Mesenchymal stem cell (in vitro differentiated cells and primary cell): ENCODE results near the gene C18orf63.
"Not testable (repeated sequence)": the region's sequence is repeated elsewhere in the genome, so short reads cannot be mapped to it uniquely, and the experiment has no call there.

Experiments
- DNase-seq: peaks from one replicate; pipeline ENCODE4 v3.0.0-alpha.2; 2013
- H2AFZ ChIP-seq: one replicate; pipeline ENCODE4 v1.6.1; 2013; ENCODE audit warnings: low read depth, mild to moderate bottlenecking, control low read depth, inconsistent platforms, low read length, moderate library complexity
- H2AK5ac ChIP-seq: 2 replicates; pipeline ENCODE4 v1.6.1; 2013; ENCODE audit warnings: low read length, moderate library complexity, mild to moderate bottlenecking, inconsistent platforms; ENCODE audit not compliant: severe bottlenecking
- H2BK120ac ChIP-seq: one replicate; pipeline ENCODE4 v1.6.1; 2013; ENCODE audit warnings: low read depth, mild to moderate bottlenecking, inconsistent platforms, low read length, moderate library complexity
- H2BK12ac ChIP-seq, 2 experiments: one replicate each; pipeline ENCODE4 v1.6.1; 2013; ENCODE audit warnings: inconsistent platforms in 2 of 2, low read length in 2 of 2, mild to moderate bottlenecking in 2 of 2, moderate library complexity in 2 of 2, control low read depth in 1 of 2
- H2BK15ac ChIP-seq: one replicate; pipeline ENCODE4 v1.6.1; 2013; ENCODE audit warnings: mild to moderate bottlenecking, low read depth, inconsistent platforms; ENCODE audit not compliant: poor library complexity, severe bottlenecking
- H2BK5ac ChIP-seq: 2 replicates; pipeline ENCODE4 v1.6.1; 2013; ENCODE audit warnings: low read depth, mild to moderate bottlenecking, low read length, control low read depth, inconsistent platforms; ENCODE audit not compliant: poor library complexity, severe bottlenecking
- H3K14ac ChIP-seq, 2 experiments: one replicate each; pipeline ENCODE4 v1.6.1; 2013; ENCODE audit warnings: inconsistent platforms in 2 of 2, low read length in 2 of 2, control low read depth in 1 of 2, mild to moderate bottlenecking in 1 of 2, moderate library complexity in 1 of 2
- H3K18ac ChIP-seq, 2 experiments: one replicate each; pipeline ENCODE4 v1.6.1; 2013; ENCODE audit warnings: inconsistent platforms in 2 of 2, low read length in 2 of 2, control low read depth in 1 of 2, low read depth in 1 of 2, mild to moderate bottlenecking in 1 of 2
- H3K23ac ChIP-seq, 2 experiments: one replicate each; pipeline ENCODE4 v1.6.1; 2013; ENCODE audit warnings: inconsistent platforms in 2 of 2, low read length in 2 of 2, mild to moderate bottlenecking in 2 of 2, moderate library complexity in 2 of 2, control low read depth in 1 of 2
- H3K27ac ChIP-seq: 2 replicates; pipeline ENCODE4 v1.5.1; 2013; ENCODE audit warnings: mild to moderate bottlenecking, moderate library complexity, low read length, control low read depth, inconsistent platforms; ENCODE audit not compliant: poor library complexity, severe bottlenecking
- H3K27me3 ChIP-seq, 2 experiments: 2 replicates each; pipeline versions ENCODE4 v1.6.1 to v1.7.0; 2013; ENCODE audit warnings: low read length in 2 of 2, mild to moderate bottlenecking in 2 of 2, moderate library complexity in 2 of 2, control low read depth in 1 of 2, inconsistent platforms in 1 of 2; ENCODE audit not compliant: control insufficient read depth in 1 of 2, insufficient read depth in 1 of 2
- H3K36me3 ChIP-seq, 2 experiments: 2 replicates each; pipeline versions ENCODE4 v1.6.1 to v1.7.0; 2013; ENCODE audit warnings: low read length in 2 of 2, control low read depth in 1 of 2, inconsistent platforms in 1 of 2, low read depth in 1 of 2, mild to moderate bottlenecking in 1 of 2; ENCODE audit not compliant: insufficient read depth in 2 of 2, control insufficient read depth in 1 of 2
- H3K4ac ChIP-seq, 2 experiments: one replicate each; pipeline ENCODE4 v1.6.1; 2013; ENCODE audit warnings: inconsistent platforms in 2 of 2, low read length in 2 of 2, mild to moderate bottlenecking in 2 of 2, moderate library complexity in 2 of 2, control low read depth in 1 of 2, low read depth in 1 of 2
- H3K4me1 ChIP-seq: 2 replicates; pipeline ENCODE4 v1.6.1; 2013; ENCODE audit warnings: low read depth, low read length, control low read depth; ENCODE audit not compliant: control insufficient read depth, insufficient read depth
- H3K4me2 ChIP-seq: 2 replicates; pipeline ENCODE4 v1.6.1; 2013; ENCODE audit warnings: low read length, mild to moderate bottlenecking, inconsistent platforms; ENCODE audit not compliant: poor library complexity, severe bottlenecking
- H3K4me3 ChIP-seq, 2 experiments: 2 replicates each; pipeline versions ENCODE4 v1.5.1 to v1.7.0; 2013; ENCODE audit warnings: low read length in 2 of 2, mild to moderate bottlenecking in 2 of 2, control low read depth in 1 of 2, low read depth in 1 of 2; ENCODE audit not compliant: insufficient read depth in 1 of 2
- H3K79me1 ChIP-seq: replicated peaks from 2 replicates; pipeline ENCODE4 v1.6.1; 2013; ENCODE audit warnings: mild to moderate bottlenecking, control low read depth, low read length, inconsistent platforms; ENCODE audit not compliant: poor library complexity, severe bottlenecking
- H3K9ac ChIP-seq: 2 replicates; pipeline ENCODE4 v1.7.0; 2013; ENCODE audit warnings: mild to moderate bottlenecking, low read length, moderate library complexity
- H3K9me3 ChIP-seq: 2 replicates; pipeline ENCODE4 v1.7.0; 2013; ENCODE audit warnings: mild to moderate bottlenecking, low read length; ENCODE audit not compliant: control insufficient read depth
- H4K8ac ChIP-seq: one replicate; pipeline ENCODE4 v1.6.1; 2013; ENCODE audit warnings: inconsistent platforms, mild to moderate bottlenecking, low read length, moderate library complexity
- H4K91ac ChIP-seq: one replicate; pipeline ENCODE4 v1.6.1; 2013; ENCODE audit warnings: mild to moderate bottlenecking, low read length, inconsistent platforms
- WGBS: methylation state at CpG from one replicate; pipeline ENCODE4 v1.1.7; 2013; ENCODE audit warnings: mixed read lengths; 5-methylcytosine and 5-hydroxymethylcytosine counted together

The C18orf63 gene

GRCh38 chr18:74326231-74326630 is 10.6 kb downstream of the C18orf63 start:
- no peak overlapping the region for H2AK5ac ChIP-seq
- no peak overlapping the region for H2BK15ac ChIP-seq
- no peak overlapping the region for H3K4me2 ChIP-seq
- H3K23ac ChIP-seq: no peak overlapping the region
- H3K36me3 ChIP-seq: no peaks in the 10 kb centered on the region
- peak overlapping the region; percentile 9 for H3K27ac ChIP-seq
- no peak overlapping the region for H2BK5ac ChIP-seq
- no peak overlapping the region for H2BK120ac ChIP-seq
- no peak overlapping the region for H3K14ac ChIP-seq
- no peak overlapping the region for H2AFZ ChIP-seq
- H3K4me3 ChIP-seq: no peak overlapping the region
- no peaks in the 10 kb centered on the region for H3K9me3 ChIP-seq
- H2BK12ac ChIP-seq: no peak overlapping the region
- H3K79me1 ChIP-seq: no peaks in the 10 kb centered on the region
- H4K8ac ChIP-seq: no peak overlapping the region
- 80% methylated on average over 2 of the region's 2 CpGs for WGBS
- H3K4me1 ChIP-seq: peaks cover 2% of the 10 kb centered on the region
- no peak overlapping the region for H3K4ac ChIP-seq
- DNase-seq: peak; percentile 7
- H3K18ac ChIP-seq: no peak overlapping the region
- H3K9ac ChIP-seq: no peak overlapping the region
- H4K91ac ChIP-seq: no peak overlapping the region
- no peaks in the 10 kb centered on the region for H3K27me3 ChIP-seq

- not testable (repeated sequence) for H3K27me3 ChIP-seq, H3K4me3 ChIP-seq, H3K9me3 ChIP-seq, H3K4ac ChIP-seq, H3K9ac ChIP-seq, H2BK120ac ChIP-seq, DNase-seq, H3K79me1 ChIP-seq, H3K36me3 ChIP-seq, H2BK15ac ChIP-seq, H3K18ac ChIP-seq, H2AFZ ChIP-seq, H3K23ac ChIP-seq, H4K91ac ChIP-seq, H2BK5ac ChIP-seq, H4K8ac ChIP-seq, H3K4me1 ChIP-seq, H2AK5ac ChIP-seq, H3K4me2 ChIP-seq, H2BK12ac ChIP-seq, H3K14ac ChIP-seq
- peak overlapping the region; percentile 40 for H3K27ac ChIP-seq
- WGBS: 61% methylated on average over 3 of the region's 3 CpGs
These were observed 11.2 kb downstream of the C18orf63 start for GRCh38 chr18:74326791-74327190.

- Histone ChIP-seq H3K79me1 (no peaks in the 10 kb centered on the region), H3K27ac (no peak overlapping the region), H3K4me3 (no peak overlapping the region), H2BK15ac (no peak overlapping the region), H2AK5ac (no peak overlapping the region), H3K18ac (no peak overlapping the region), H2BK120ac (no peak overlapping the region), H3K4me1 (peaks cover 2% of the 10 kb centered on the region), H2BK5ac (no peak overlapping the region), H2BK12ac (no peak overlapping the region), H2AFZ (no peak overlapping the region), H3K9ac (no peak overlapping the region), H3K27me3 (no peaks in the 10 kb centered on the region), H4K8ac (no peak overlapping the region), H3K36me3 (no peaks in the 10 kb centered on the region), H3K14ac (no peak overlapping the region), H4K91ac (no peak overlapping the region), H3K23ac (no peak overlapping the region), H3K4me2 (no peak overlapping the region), H3K9me3 (no peaks in the 10 kb centered on the region), H3K4ac (no peak overlapping the region)
- no peak for DNase-seq
- 100% methylated on average over 2 of the region's 2 CpGs for WGBS
These were observed 12.6 kb downstream of the C18orf63 start for GRCh38 chr18:74328206-74328605.

GRCh38 chr18:74329688-74330205 is 14.1 kb downstream of the C18orf63 start:
- no peak overlapping the region for H4K91ac ChIP-seq
- WGBS: 88% methylated on average over 1 of the region's 1 CpG
- no peak overlapping the region for H2BK120ac ChIP-seq
- H3K36me3 ChIP-seq: no peaks in the 10 kb centered on the region
- H3K4ac ChIP-seq: no peak overlapping the region
- H3K18ac ChIP-seq: no peak overlapping the region
- no peak overlapping the region for H2AK5ac ChIP-seq
- no peak overlapping the region for H2AFZ ChIP-seq
- H3K27ac ChIP-seq: no peak overlapping the region
- no peak overlapping the region for H3K14ac ChIP-seq
- no peak overlapping the region for H3K9ac ChIP-seq
- H3K79me1 ChIP-seq: no peaks in the 10 kb centered on the region
- no peak overlapping the region for H3K4me3 ChIP-seq
- no peak overlapping the region for H3K23ac ChIP-seq
- H2BK15ac ChIP-seq: no peak overlapping the region
- H2BK5ac ChIP-seq: no peak overlapping the region
- H3K4me2 ChIP-seq: no peak overlapping the region
- H2BK12ac ChIP-seq: no peak overlapping the region
- H4K8ac ChIP-seq: no peak overlapping the region
- no peaks in the 10 kb centered on the region for H3K27me3 ChIP-seq
- peaks cover 2% of the 10 kb centered on the region for H3K4me1 ChIP-seq
- H3K9me3 ChIP-seq: no peaks in the 10 kb centered on the region
- no peak for DNase-seq
